K562 (cell line): ENCODE data around the gene MECP2. TPM values are rescaled to one million over a fixed set of nuclear protein-coding genes. Genes with fewer than 3 reads are reported as not detected.

Source experiments
- CBFA2T3 ChIP-seq: fragments of 450-650 bp; IDR thresholded peaks from 2 replicates; pipeline ENCODE4 v1.6.1; 2017
- CCNT2 ChIP-seq: IDR thresholded peaks from 2 replicates; pipeline ENCODE4 v1.6.1; 2011; ENCODE audit warnings: borderline replicate concordance, low read depth, mild to moderate bottlenecking, moderate library complexity, mixed read lengths, low read length; ENCODE audit not compliant: insufficient read length; ENCODE audit errors: extremely low read depth
- EGR1 ChIP-seq: fragments of 450-650 bp; conservative IDR thresholded peaks from 2 replicates; pipeline ENCODE4 v1.6.1; 2017; ENCODE audit warnings: mild to moderate bottlenecking
- FOXK2 ChIP-seq, 2 experiments: fragments of 450-650 bp; IDR thresholded peaks in 1 of 2; conservative IDR thresholded peaks in 1 of 2; 2 replicates each; pipeline ENCODE4 v1.6.1; 2016; ENCODE audit warnings: low read depth in 2 of 2, mild to moderate bottlenecking in 1 of 2
- FOXP4 ChIP-seq: sonication (generic); formaldehyde crosslinking; IDR thresholded peaks from 2 replicates; pipeline ENCODE4 v1.8.0; 2022; ENCODE audit warnings: mild to moderate bottlenecking, missing genetic modification reagents, borderline replicate concordance
- HMGN3 ChIP-seq: IDR thresholded peaks from 2 replicates; pipeline ENCODE4 v1.6.1; 2011; ENCODE audit warnings: borderline replicate concordance, low read depth, mild to moderate bottlenecking, mixed read lengths, low read length; ENCODE audit not compliant: insufficient read length; ENCODE audit errors: extremely low read depth
- KAT2B ChIP-seq: IDR thresholded peaks from one replicate; pipeline ENCODE4 v1.6.1; 2012; ENCODE audit warnings: low read depth, mild to moderate bottlenecking, control low read depth, inconsistent platforms, low read length, moderate library complexity
- LCOR ChIP-seq: sonication (generic); formaldehyde crosslinking; IDR thresholded peaks from 2 replicates; pipeline ENCODE4 v1.8.0; 2022; ENCODE audit warnings: mild to moderate bottlenecking, missing genetic modification reagents
- PHF8 ChIP-seq: fragments of 200-600 bp; sonication (generic); IDR thresholded peaks from 2 replicates; pipeline ENCODE4 v1.6.1; 2012; ENCODE audit warnings: mixed run types, mild to moderate bottlenecking, inconsistent platforms, low read length, moderate library complexity, borderline replicate concordance
- POLR2AphosphoS5 ChIP-seq: IDR thresholded peaks from 2 replicates; pipeline ENCODE4 v1.6.1; 2011; ENCODE audit warnings: mild to moderate bottlenecking, low read depth, low read length, moderate library complexity; ENCODE audit not compliant: control insufficient read depth, insufficient read depth
- RNF2 ChIP-seq: sonication (generic); IDR thresholded peaks from 2 replicates; pipeline ENCODE4 v1.6.1; 2016
- SIX5 ChIP-seq, 2 experiments: IDR thresholded peaks; 2 replicates each; pipeline ENCODE4 v1.6.1; 2011; ENCODE audit warnings: low read length in 2 of 2, borderline replicate concordance in 1 of 2, low read depth in 1 of 2, mild to moderate bottlenecking in 1 of 2, moderate library complexity in 1 of 2; ENCODE audit not compliant: insufficient read depth in 1 of 2
- SLC30A9 ChIP-seq: fragments of 250-450 bp; sonication (Bioruptor Pico); IDR thresholded peaks from 2 replicates; pipeline ENCODE4 v1.8.0; 2022; ENCODE audit warnings: mild to moderate bottlenecking, moderate library complexity
- TCF7 ChIP-seq: sonication (generic); IDR thresholded peaks from 2 replicates; pipeline ENCODE4 v1.6.1; 2016; ENCODE audit warnings: antibody characterized with exemption, borderline replicate concordance
- THAP7 ChIP-seq: fragments of 250-450 bp; sonication (Bioruptor Pico); IDR thresholded peaks from 2 replicates; pipeline ENCODE4 v1.5.0; 2021
- ZNF121 ChIP-seq: sonication (generic); formaldehyde crosslinking; conservative IDR thresholded peaks from 2 replicates; pipeline ENCODE4 v1.8.0; 2022; ENCODE audit warnings: missing genetic modification reagents
- ZNF217 ChIP-seq: sonication (generic); formaldehyde crosslinking; IDR thresholded peaks from 2 replicates; pipeline ENCODE4 v1.8.0; 2022; ENCODE audit warnings: mild to moderate bottlenecking, missing genetic modification reagents
- polyA plus RNA-seq, 8 experiments: library from polyadenylated mRNA; depleted of rRNA in 4 of 8; stranded (reverse) in 5 of 8; unstranded in 3 of 8; fragments of >200 nt; fragmentation: Nextera tagmentation in 2 of 8; fragmentation: Illumina TruSeq in 1 of 8; extraction: Ambion mirVana in 2 of 8; extraction: Trizol in 1 of 8; gene quantifications; 2 replicates each; pipeline versions ENCODE4 v1.2.1 to v1.2.3, GENCODE V29; 2011 to 2014; ENCODE audit warnings: inconsistent platforms in 1 of 8, missing spikeins in 1 of 8
- total RNA-seq, 7 experiments: library from RNA; depleted of rRNA in 6 of 7; stranded (reverse); fragments of >200 nt in 6 of 7; fragmentation: Illumina TruSeq in 2 of 7; extraction: Trizol in 2 of 7; gene quantifications; 2 replicates each; pipeline versions ENCODE4 v1.2.1 to v1.2.3, GENCODE V29; 2011 to 2021; ENCODE audit warnings: low replicate concordance in 1 of 7
- TF ChIP-seq, protein P1 (sequence below): sonication (generic); formaldehyde crosslinking; IDR thresholded peaks from 2 replicates; pipeline ENCODE4 v1.8.0; 2023; ENCODE audit warnings: missing genetic modification reagents, mild to moderate bottlenecking, borderline replicate concordance

The MECP2 gene
- total and polyA plus RNA-seq, 9 of the 15 experiments (the other 6 are each of a cell fraction or from before 2014, with no cell fraction given): 2.1 to 50.9 (median 30.5) TPM

DNA sequence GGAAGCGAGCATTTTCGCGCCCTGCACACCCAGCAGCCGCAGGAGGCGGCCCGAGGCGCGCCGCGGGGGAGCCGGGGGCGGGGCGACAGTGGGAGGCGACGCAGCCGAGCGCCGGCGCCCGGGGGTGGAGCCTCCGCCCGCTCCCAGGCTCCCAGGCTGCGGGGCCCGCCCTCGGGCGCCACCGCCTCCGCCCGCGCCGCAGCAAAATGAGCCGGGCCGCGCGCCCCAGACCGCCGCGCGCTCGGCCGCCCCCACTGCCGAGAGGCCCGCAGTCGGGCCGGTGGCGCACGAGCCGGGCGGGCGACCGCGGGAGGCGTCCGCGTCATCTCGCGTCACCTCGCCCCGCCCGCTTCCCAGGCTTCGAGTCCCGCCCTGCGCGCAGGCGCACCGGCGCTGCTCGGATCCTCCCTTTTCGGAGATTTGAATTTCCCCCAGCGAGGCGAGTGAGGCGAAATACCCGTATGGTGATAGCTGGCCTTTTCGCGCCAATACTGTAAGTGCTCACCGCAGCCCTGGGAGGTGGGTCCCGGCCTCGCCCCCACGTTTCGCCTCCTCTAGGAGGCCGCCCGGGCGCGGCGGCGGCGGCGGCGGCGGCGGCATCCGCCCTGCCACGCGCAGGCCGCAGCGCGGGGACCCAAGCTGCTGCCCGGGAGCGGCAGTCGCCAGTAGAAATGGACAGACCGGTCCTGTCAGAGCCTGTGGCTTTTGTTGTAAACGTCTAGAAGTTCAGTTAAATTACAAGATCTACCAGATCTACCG is 125.0 kb downstream of the MECP2 start, which contains the start of gene TMEM187 (continued):
- TF ChIP-seq LCOR (CRISPR knock-in tag) (no peak), HMGN3 (peak; percentile 37), THAP7 (peak; percentile 46; the same call in 1 of the 2 replicates), POLR2AphosphoS5 (no peak; the same call in 1 of the 2 replicates), FOXP4 (no peak), EGR1 (peak; percentile 62), TCF7 (no peak), ZNF217 (CRISPR knock-in tag) (no peak), CBFA2T3 (no peak), SLC30A9 (CRISPR knock-in tag) (no peak), CCNT2 (peak; percentile 82), PHF8 (peak; percentile 54; the same call in 1 of the 2 replicates), RNF2 (0 out of 2 replicates have a peak, but pooled peaks have one; percentile 29), ZNF121 (CRISPR knock-in tag) (no peak), FOXK2 (conservative IDR thresholded peaks at IDR 0.05 in 1 of 2, IDR thresholded peaks at IDR 0.05 in 1 of 2; ENCODE audit: low read depth in 2 of 2) (no peak), KAT2B (no peak), SIX5 (IDR thresholded peaks at IDR 0.05; ENCODE audit: borderline replicate concordance in 1 of 2, insufficient read depth in 1 of 2, low read depth in 1 of 2, low read length in 2 of 2) (no peak)
- TF ChIP-seq, protein P1, sequence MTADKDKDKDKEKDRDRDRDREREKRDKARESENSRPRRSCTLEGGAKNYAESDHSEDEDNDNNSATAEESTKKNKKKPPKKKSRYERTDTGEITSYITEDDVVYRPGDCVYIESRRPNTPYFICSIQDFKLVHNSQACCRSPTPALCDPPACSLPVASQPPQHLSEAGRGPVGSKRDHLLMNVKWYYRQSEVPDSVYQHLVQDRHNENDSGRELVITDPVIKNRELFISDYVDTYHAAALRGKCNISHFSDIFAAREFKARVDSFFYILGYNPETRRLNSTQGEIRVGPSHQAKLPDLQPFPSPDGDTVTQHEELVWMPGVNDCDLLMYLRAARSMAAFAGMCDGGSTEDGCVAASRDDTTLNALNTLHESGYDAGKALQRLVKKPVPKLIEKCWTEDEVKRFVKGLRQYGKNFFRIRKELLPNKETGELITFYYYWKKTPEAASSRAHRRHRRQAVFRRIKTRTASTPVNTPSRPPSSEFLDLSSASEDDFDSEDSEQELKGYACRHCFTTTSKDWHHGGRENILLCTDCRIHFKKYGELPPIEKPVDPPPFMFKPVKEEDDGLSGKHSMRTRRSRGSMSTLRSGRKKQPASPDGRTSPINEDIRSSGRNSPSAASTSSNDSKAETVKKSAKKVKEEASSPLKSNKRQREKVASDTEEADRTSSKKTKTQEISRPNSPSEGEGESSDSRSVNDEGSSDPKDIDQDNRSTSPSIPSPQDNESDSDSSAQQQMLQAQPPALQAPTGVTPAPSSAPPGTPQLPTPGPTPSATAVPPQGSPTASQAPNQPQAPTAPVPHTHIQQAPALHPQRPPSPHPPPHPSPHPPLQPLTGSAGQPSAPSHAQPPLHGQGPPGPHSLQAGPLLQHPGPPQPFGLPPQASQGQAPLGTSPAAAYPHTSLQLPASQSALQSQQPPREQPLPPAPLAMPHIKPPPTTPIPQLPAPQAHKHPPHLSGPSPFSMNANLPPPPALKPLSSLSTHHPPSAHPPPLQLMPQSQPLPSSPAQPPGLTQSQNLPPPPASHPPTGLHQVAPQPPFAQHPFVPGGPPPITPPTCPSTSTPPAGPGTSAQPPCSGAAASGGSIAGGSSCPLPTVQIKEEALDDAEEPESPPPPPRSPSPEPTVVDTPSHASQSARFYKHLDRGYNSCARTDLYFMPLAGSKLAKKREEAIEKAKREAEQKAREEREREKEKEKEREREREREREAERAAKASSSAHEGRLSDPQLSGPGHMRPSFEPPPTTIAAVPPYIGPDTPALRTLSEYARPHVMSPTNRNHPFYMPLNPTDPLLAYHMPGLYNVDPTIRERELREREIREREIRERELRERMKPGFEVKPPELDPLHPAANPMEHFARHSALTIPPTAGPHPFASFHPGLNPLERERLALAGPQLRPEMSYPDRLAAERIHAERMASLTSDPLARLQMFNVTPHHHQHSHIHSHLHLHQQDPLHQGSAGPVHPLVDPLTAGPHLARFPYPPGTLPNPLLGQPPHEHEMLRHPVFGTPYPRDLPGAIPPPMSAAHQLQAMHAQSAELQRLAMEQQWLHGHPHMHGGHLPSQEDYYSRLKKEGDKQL (CRISPR knock-in tag): no peak
